H1 (cell line): Measurements from ENCODE around the gene TUBGCP2. TPM values are rescaled to one million over a fixed set of nuclear protein-coding genes. Genes with fewer than 3 reads are reported as not detected.

Source experiments
- CTCF ChIA-PET: fragments of 300-600 bp; sonication (Branson Sonifier 250); formaldehyde crosslinking; loops from one replicate; lab custom pipeline; 2021; ENCODE audit not compliant: partially characterized antibody; lab: Charles Lee
- POLR2A ChIA-PET: fragments of 300-600 bp; sonication (Branson Sonifier 250); formaldehyde crosslinking; loops from one replicate; lab custom pipeline; 2021; ENCODE audit warnings: inconsistent platforms; ENCODE audit not compliant: partially characterized antibody; lab: Charles Lee
- DNase-seq, 2 experiments: peaks; one replicate each; pipeline versions ENCODE4 v3.0.0 to v3.0.0-alpha.2; 2010 to 2022; ENCODE audit warnings: low spot score in 2 of 2, low read depth in 1 of 2, mixed read lengths in 1 of 2
- FAIRE-seq: peaks from 2 replicates; lab custom pipeline; 2011; peaks lifted over from hg19 to GRCh38; lab: Jason Lieb, UNC
- H2AFZ ChIP-seq: 2 replicates; pipeline ENCODE4 v1.8.1; 2012; ENCODE audit warnings: low read length, inconsistent platforms
- H2AK5ac ChIP-seq: 2 replicates; pipeline ENCODE4 v1.6.1; 2013; ENCODE audit warnings: low read depth, low read length
- H2BK120ac ChIP-seq: replicated peaks from 2 replicates; pipeline ENCODE3; 2013; ENCODE audit warnings: low read depth, low read length, inconsistent platforms
- H2BK12ac ChIP-seq: 2 replicates; pipeline ENCODE4 v1.6.1; 2013; ENCODE audit warnings: low read depth, low read length
- H2BK15ac ChIP-seq: 2 replicates; pipeline ENCODE4 v1.6.1; 2013; ENCODE audit warnings: low read length
- H2BK20ac ChIP-seq: 2 replicates; pipeline ENCODE4 v1.6.1; 2013; ENCODE audit warnings: low read length
- H2BK5ac ChIP-seq: 2 replicates; pipeline ENCODE4 v1.6.1; 2013; ENCODE audit warnings: low read depth, low read length
- H3K14ac ChIP-seq: 2 replicates; pipeline ENCODE4 v1.6.1; 2013; ENCODE audit warnings: inconsistent platforms; ENCODE audit not compliant: insufficient read length
- H3K18ac ChIP-seq: 2 replicates; pipeline ENCODE4 v1.6.1; 2013; ENCODE audit warnings: low read length; ENCODE audit errors: extremely low read depth
- H3K23ac ChIP-seq: 2 replicates; pipeline ENCODE4 v1.6.1; 2013; ENCODE audit warnings: inconsistent platforms; ENCODE audit not compliant: insufficient read length
- H3K23me2 ChIP-seq: 2 replicates; pipeline ENCODE4 v1.6.1; 2013; ENCODE audit warnings: low read depth, low read length
- H3K27ac ChIP-seq: 2 replicates; pipeline ENCODE4 v1.6.1; 2011; ENCODE audit warnings: low read depth, low read length, inconsistent platforms
- H3K27me3 ChIP-seq, 4 experiments: replicated peaks in 1 of 4; 1 replicate in 1 of 4; 2 replicates in 3 of 4; pipeline versions ENCODE4 v1.6.1 to v1.8.1; 2011 to 2013; ENCODE audit warnings: low read length in 3 of 4, mild to moderate bottlenecking in 3 of 4, inconsistent platforms in 2 of 4, mixed read lengths in 2 of 4, moderate library complexity in 1 of 4; ENCODE audit not compliant: control insufficient read depth in 3 of 4, insufficient read depth in 3 of 4; ENCODE audit errors: extremely low read depth in 1 of 4
- H3K36me3 ChIP-seq, 4 experiments: 2 replicates each; pipeline versions ENCODE4 v1.6.1 to v1.8.1; 2011 to 2013; ENCODE audit warnings: mild to moderate bottlenecking in 4 of 4, low read length in 3 of 4, moderate library complexity in 2 of 4, control low read depth in 1 of 4, inconsistent platforms in 1 of 4; ENCODE audit not compliant: insufficient read depth in 4 of 4, control insufficient read depth in 2 of 4
- H3K4ac ChIP-seq: replicated peaks from 2 replicates; pipeline ENCODE3; 2013; ENCODE audit warnings: low read length, low read depth, mixed read lengths, inconsistent platforms; ENCODE audit not compliant: insufficient read length
- H3K4me1 ChIP-seq, 4 experiments: replicated peaks in 1 of 4; 1 replicate in 1 of 4; 2 replicates in 3 of 4; pipeline versions ENCODE4 v1.6.1 to v1.8.1; 2011 to 2013; ENCODE audit warnings: low read length in 3 of 4, inconsistent platforms in 2 of 4, mixed read lengths in 1 of 4; ENCODE audit not compliant: insufficient read depth in 4 of 4, control insufficient read depth in 3 of 4
- H3K4me2 ChIP-seq, 2 experiments: 2 replicates each; pipeline versions ENCODE4 v1.6.1 to v1.8.1; 2011 to 2013; ENCODE audit warnings: low read depth in 2 of 2, low read length in 2 of 2, control low read depth in 1 of 2, inconsistent platforms in 1 of 2, mild to moderate bottlenecking in 1 of 2; ENCODE audit not compliant: insufficient read depth in 1 of 2
- H3K4me3 ChIP-seq, 4 experiments: fragments of 200-600, 300-600 bp in 1 of 4; sonication (generic), shearing (Covaris generic), sonication (Bioruptor Twin) in 1 of 4; 2 replicates each; pipeline versions ENCODE4 v1.5.1 to v1.8.1; 2011 to 2016; ENCODE audit warnings: low read length in 4 of 4, low read depth in 3 of 4, control low read depth in 2 of 4, inconsistent platforms in 2 of 4, mild to moderate bottlenecking in 2 of 4, mixed read lengths in 1 of 4, moderate library complexity in 1 of 4; ENCODE audit not compliant: insufficient read depth in 2 of 4; ENCODE audit errors: extremely low read depth in 1 of 4
- H3K56ac ChIP-seq: replicated peaks from 2 replicates; pipeline ENCODE3; 2013; ENCODE audit warnings: low read depth, mild to moderate bottlenecking, mixed read lengths, low read length, inconsistent platforms; ENCODE audit not compliant: insufficient read length
- H3K79me1 ChIP-seq: 2 replicates; pipeline ENCODE4 v1.6.1; 2013; ENCODE audit warnings: low read depth, low read length, control low read depth
- H3K79me2 ChIP-seq, 2 experiments: 2 replicates each; pipeline versions ENCODE4 v1.6.1 to v1.8.1; 2012 to 2013; ENCODE audit warnings: low read length in 2 of 2, mild to moderate bottlenecking in 2 of 2, inconsistent platforms in 1 of 2; ENCODE audit not compliant: insufficient read depth in 2 of 2, control insufficient read depth in 1 of 2
- H3K9ac ChIP-seq, 4 experiments: replicated peaks in 1 of 4; 1 replicate in 1 of 4; 2 replicates in 3 of 4; pipeline versions ENCODE4 v1.6.1 to v1.8.1; 2011 to 2013; ENCODE audit warnings: low read depth in 3 of 4, low read length in 3 of 4, control low read depth in 2 of 4, mild to moderate bottlenecking in 2 of 4, moderate library complexity in 2 of 4, inconsistent platforms in 1 of 4; ENCODE audit errors: extremely low read depth in 1 of 4
- H3K9me3 ChIP-seq, 2 experiments: 2 replicates each; pipeline versions ENCODE4 v1.6.1 to v1.8.1; 2012 to 2013; ENCODE audit warnings: mild to moderate bottlenecking in 2 of 2, moderate library complexity in 2 of 2, control low read depth in 1 of 2, inconsistent platforms in 1 of 2, low read depth in 1 of 2, low read length in 1 of 2, mixed read lengths in 1 of 2; ENCODE audit not compliant: insufficient read depth in 2 of 2
- H4K20me1 ChIP-seq, 2 experiments: replicated peaks in 1 of 2; 2 replicates each; pipeline versions ENCODE3 to v1.8.1; 2011 to 2013; ENCODE audit warnings: inconsistent platforms in 2 of 2, low read length in 2 of 2, mild to moderate bottlenecking in 1 of 2; ENCODE audit not compliant: insufficient read depth in 2 of 2, control insufficient read depth in 1 of 2
- H4K5ac ChIP-seq: 2 replicates; pipeline ENCODE4 v1.6.1; 2013; ENCODE audit warnings: low read length, low read depth, mixed read lengths, inconsistent platforms; ENCODE audit not compliant: insufficient read length
- H4K8ac ChIP-seq: 2 replicates; pipeline ENCODE4 v1.8.0; 2013; ENCODE audit warnings: mild to moderate bottlenecking, moderate library complexity, low read length, inconsistent platforms; ENCODE audit not compliant: insufficient read depth; ENCODE audit errors: extremely low read depth
- H4K91ac ChIP-seq: replicated peaks from 2 replicates; pipeline ENCODE3; 2013; ENCODE audit warnings: low read length, mixed read lengths, inconsistent platforms; ENCODE audit not compliant: insufficient read length
- ASH2L ChIP-seq: fragments of 200-600, 300-600 bp; sonication (generic); IDR thresholded peaks from one replicate; pipeline ENCODE4 v1.7.1; 2017; ENCODE audit warnings: low read length
- CEBPB ChIP-seq: IDR thresholded peaks from 2 replicates; pipeline ENCODE4 v1.6.1; 2012; ENCODE audit warnings: low read depth, low read length
- CHD1 ChIP-seq: IDR thresholded peaks from 2 replicates; pipeline ENCODE4 v1.6.1; 2012; ENCODE audit warnings: low read depth, low read length, improper control_type of control experiment
- HDAC2 ChIP-seq, 2 experiments: fragments of 300-600 bp in 1 of 2; sonication (generic) in 1 of 2; IDR thresholded peaks; 2 replicates each; pipeline ENCODE4 v1.6.1; 2011 to 2012; ENCODE audit warnings: low read depth in 2 of 2, low read length in 2 of 2, mild to moderate bottlenecking in 2 of 2, moderate library complexity in 2 of 2, borderline replicate concordance in 1 of 2, inconsistent platforms in 1 of 2
- KDM1A ChIP-seq: fragments of 200-600, 300-600 bp; sonication (generic); IDR thresholded peaks from 2 replicates; pipeline ENCODE4 v1.7.1; 2016; ENCODE audit warnings: mild to moderate bottlenecking, low read length, borderline replicate concordance
- SIN3A ChIP-seq, 2 experiments: IDR thresholded peaks in 1 of 2; conservative IDR thresholded peaks in 1 of 2; 2 replicates each; pipeline ENCODE4 v1.6.1; 2011 to 2012; ENCODE audit warnings: low read length in 2 of 2, improper control_type of control experiment in 1 of 2, low read depth in 1 of 2, mild to moderate bottlenecking in 1 of 2
- SRF ChIP-seq: IDR thresholded peaks from 2 replicates; pipeline ENCODE4 v1.6.1; 2011; ENCODE audit warnings: mild to moderate bottlenecking, low read depth, low read length, moderate library complexity
- WGBS, 2 experiments: shearing (Covaris generic) in 1 of 2; methylation state at CpG; one replicate each; pipeline versions ENCODE4 v1.1.6 to v1.1.7; 2013 to 2015; ENCODE audit warnings: low lambda C conversion rate in 2 of 2, mixed read lengths in 2 of 2, inconsistent platforms in 1 of 2, low coverage in 1 of 2, missing lambda C conversion rate in 1 of 2; ENCODE audit not compliant: insufficient replicate concordance in 2 of 2, insufficient coverage in 1 of 2, insufficient read length in 1 of 2; ENCODE audit errors: extremely low coverage in 1 of 2, missing lambda C conversion rate in 1 of 2; 5-methylcytosine and 5-hydroxymethylcytosine counted together
- polyA plus RNA-seq, 7 experiments: library from polyadenylated mRNA; depleted of rRNA in 3 of 7; stranded (reverse) in 5 of 7; unstranded in 2 of 7; fragments of >200 nt in 5 of 7; fragments of 200-250 nt in 2 of 7; gene quantifications; 1 replicate in 5 of 7; 2 replicates in 1 of 7; 4 replicates in 1 of 7; pipeline versions ENCODE4 v1.2.1 to v1.2.3, GENCODE V29; 2011 to 2013; ENCODE audit warnings: missing spikeins in 2 of 7, mixed read lengths in 2 of 7
- total RNA-seq: library from RNA; stranded (reverse); fragmentation: NEBNext Ultra II Directional; extraction: Animal tissue kit (Norgen Biotek cat#: 25700); gene quantifications from 2 replicates; pipeline ENCODE4 v1.2.1, GENCODE V29; 2021

Gene TUBGCP2
- total and polyA plus RNA-seq, 2 of the 8 experiments (the other 6 are each of a cell fraction or from before 2014, with no cell fraction given) = 34.9 to 51.9 TPM

DNA sequence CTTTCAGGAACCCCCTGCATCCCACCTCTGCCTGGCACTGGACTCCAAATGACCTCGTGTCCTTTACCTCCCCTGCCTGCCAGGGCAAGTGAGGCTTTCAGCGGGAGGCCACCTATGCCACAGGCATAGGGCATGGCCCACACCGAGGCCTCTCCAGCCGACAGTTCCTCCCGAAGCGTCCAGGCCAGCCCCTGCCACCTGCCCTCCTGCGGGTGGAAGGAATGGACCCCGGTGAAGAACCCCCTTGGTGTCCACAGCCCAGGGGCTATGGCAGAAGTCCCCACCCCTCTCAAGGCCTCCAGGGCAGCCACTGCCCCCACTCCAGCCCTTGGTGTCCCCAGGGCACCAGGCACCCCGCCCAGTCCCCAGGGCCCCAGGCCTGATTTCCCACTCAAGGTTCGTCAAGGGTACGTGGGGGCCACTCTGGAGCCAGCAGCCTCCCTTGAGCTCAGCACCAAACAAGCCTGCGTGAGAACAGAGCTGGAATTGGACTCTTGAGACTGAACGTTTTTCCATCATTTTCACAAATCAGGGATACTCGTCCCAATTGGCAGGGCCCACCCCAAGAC, 46.1 kb upstream of the TUBGCP2 start:
- TF ChIP-seq CHD1 = no peak
- no peak for TF ChIP-seq SIN3A (conservative IDR thresholded peaks at IDR 0.05 in 1 of 2, IDR thresholded peaks at IDR 0.05 in 1 of 2; ENCODE audit: low read depth in 1 of 2, low read length in 2 of 2)
- TF ChIP-seq HDAC2 (IDR thresholded peaks at IDR 0.05; ENCODE audit: borderline replicate concordance in 1 of 2, low read depth in 2 of 2, low read length in 2 of 2) = no peak
- no peak for TF ChIP-seq CEBPB
- no peak for TF ChIP-seq ASH2L
- no peak for TF ChIP-seq KDM1A
- no peak for TF ChIP-seq SRF
- TF ChIP-seq, all 59 proteins: peak for 0
- Histone ChIP-seq H4K20me1 (peaks cover 7 to 16% of the 10 kb centered on the region in 2 experiments), H3K56ac (no peak overlapping the region), H3K4me2 (no peak overlapping the region), H2BK15ac (no peak overlapping the region), H3K18ac (no peak overlapping the region), H3K23ac (no peak overlapping the region), H3K23me2 (peaks cover 6% of the 10 kb centered on the region; the same call in 1 of the 2 replicates), H2BK120ac (no peak overlapping the region), H2AK5ac (no peak overlapping the region), H2BK5ac (no peak overlapping the region), H3K79me2 (no peaks in the 10 kb centered on the region), H2AFZ (no peak overlapping the region), H3K4me1 (peaks cover 0 to 15% (median 5%) of the 10 kb centered on the region in 4 experiments; a peak in 4 of 7 replicates), H3K79me1 (no peaks in the 10 kb centered on the region; the same call in 1 of the 2 replicates), H4K91ac (no peak overlapping the region), H3K4ac (no peak overlapping the region), H4K5ac (no peak overlapping the region), H4K8ac (no peak overlapping the region), H3K9me3 (no peaks in the 10 kb centered on the region), H3K36me3 (no peaks in the 10 kb centered on the region; a peak in 2 of 8 replicates), H3K9ac (no peak overlapping the region), H3K27ac (no peak overlapping the region), H3K27me3 (peaks cover 0 to 11% (median 2%) of the 10 kb centered on the region in 4 experiments; a peak in 4 of 7 replicates), H2BK20ac (no peak overlapping the region), H2BK12ac (no peak overlapping the region), H3K4me3 (no peak overlapping the region), H3K14ac (no peak overlapping the region)
- CTCF ChIA-PET = interaction anchor here (1.3 to 4.9 kb wide), 3 partner anchors 9 to 25 kb away, joined by 3 to 57 read pairs (median 5); no protein-coding TSS in a partner anchor
- WGBS, 2 experiments = 93% methylated on average over 11 of the region's 14 CpGs; no CpG with 5 or more reads in 1 of the 2 experiments
- DNase-seq (no peak), FAIRE-seq (no peak)
- POLR2A ChIA-PET = interaction anchor here (0.8 to 5.0 kb wide), 4 partner anchors 8 to 36 kb away, joined by 3 to 38 read pairs (median 3); partner anchors contain the start of gene PRAP1
